Measurements from ENCODE around the gene SULF2. TPM values are rescaled to one million over a fixed set of nuclear protein-coding genes. Genes with fewer than 3 reads are reported as not detected.

Gene SULF2
- total RNA-seq, 1 donor from 2014 or later, result 24.0 TPM

DNA sequence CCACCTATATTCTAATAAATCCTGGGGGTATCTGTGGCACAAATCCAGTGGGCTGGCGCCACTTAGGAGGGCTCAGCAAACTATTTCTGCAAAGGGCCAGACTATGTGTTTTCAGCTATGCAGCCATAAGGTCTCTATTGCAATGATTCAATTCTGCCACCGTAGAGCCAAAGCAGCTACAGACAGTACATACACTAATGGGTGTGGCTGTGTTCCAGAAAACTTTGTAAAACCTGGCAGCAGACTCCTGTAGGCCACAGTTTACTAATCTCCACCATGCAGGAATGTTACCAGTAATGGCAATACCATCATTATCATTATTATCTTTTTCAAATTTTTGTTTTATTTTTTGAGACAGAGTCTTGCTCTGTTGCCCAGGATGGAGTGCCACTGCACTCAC lies 65.7 kb downstream of the SULF2 start:
- Mint-ChIP-seq H3K27me3 (ENCODE audit: insufficient read depth, low read depth) (peaks cover 4% of the 10 kb centered on the region), H3K4me3 (no peak overlapping the region)
- no peaks in the 10 kb centered on the region for H3K36me3 ChIP-seq

DNA sequence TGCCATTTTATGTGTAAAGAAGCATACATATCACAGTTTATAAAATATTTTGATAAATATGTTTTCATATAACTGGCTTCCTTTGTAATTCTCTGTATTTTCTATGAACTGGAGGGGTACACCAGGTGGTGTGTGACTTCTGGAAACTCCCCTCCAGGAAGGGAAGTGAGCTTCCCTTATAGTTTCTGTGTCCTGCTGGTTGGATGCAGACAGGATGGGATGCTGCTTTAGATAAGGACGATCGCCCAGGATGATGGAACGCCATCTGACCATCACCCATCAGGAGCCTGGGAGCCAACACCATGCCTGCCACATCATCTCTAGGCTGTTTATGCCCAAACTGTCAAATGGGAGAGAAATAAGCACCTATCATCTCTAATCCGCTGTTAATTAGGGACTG lies 66.1 kb downstream of the SULF2 start:
- TF ChIP-seq EZH2phosphoT487 (IDR thresholded peaks at IDR 0.05) (no peak), EZH2 (IDR thresholded peaks at IDR 0.05) (no peak)
- TF ChIP-seq, protein P1, sequence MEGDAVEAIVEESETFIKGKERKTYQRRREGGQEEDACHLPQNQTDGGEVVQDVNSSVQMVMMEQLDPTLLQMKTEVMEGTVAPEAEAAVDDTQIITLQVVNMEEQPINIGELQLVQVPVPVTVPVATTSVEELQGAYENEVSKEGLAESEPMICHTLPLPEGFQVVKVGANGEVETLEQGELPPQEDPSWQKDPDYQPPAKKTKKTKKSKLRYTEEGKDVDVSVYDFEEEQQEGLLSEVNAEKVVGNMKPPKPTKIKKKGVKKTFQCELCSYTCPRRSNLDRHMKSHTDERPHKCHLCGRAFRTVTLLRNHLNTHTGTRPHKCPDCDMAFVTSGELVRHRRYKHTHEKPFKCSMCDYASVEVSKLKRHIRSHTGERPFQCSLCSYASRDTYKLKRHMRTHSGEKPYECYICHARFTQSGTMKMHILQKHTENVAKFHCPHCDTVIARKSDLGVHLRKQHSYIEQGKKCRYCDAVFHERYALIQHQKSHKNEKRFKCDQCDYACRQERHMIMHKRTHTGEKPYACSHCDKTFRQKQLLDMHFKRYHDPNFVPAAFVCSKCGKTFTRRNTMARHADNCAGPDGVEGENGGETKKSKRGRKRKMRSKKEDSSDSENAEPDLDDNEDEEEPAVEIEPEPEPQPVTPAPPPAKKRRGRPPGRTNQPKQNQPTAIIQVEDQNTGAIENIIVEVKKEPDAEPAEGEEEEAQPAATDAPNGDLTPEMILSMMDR (IDR thresholded peaks at IDR 0.05), result no peak
- peaks cover 2% of the 10 kb centered on the region for H3K9me3 Mint-ChIP-seq
- H3K36me3 ChIP-seq, result no peaks in the 10 kb centered on the region
- H3K27ac ChIP-seq, result no peak overlapping the region
- no peaks in the 10 kb centered on the region for H3K79me2 ChIP-seq (ENCODE audit: low read depth)
- no peak overlapping the region for H3K4me3 ChIP-seq
- H3K27me3 ChIP-seq, result no peaks in the 10 kb centered on the region
- H3K4me2 ChIP-seq, result no peak overlapping the region
- no peaks in the 10 kb centered on the region for H4K20me1 ChIP-seq (ENCODE audit: low read depth)
- H3K4me1 ChIP-seq, result peaks cover 9% of the 10 kb centered on the region
- H3K4me1 Mint-ChIP-seq, result peaks cover 23% of the 10 kb centered on the region
- H3K9me3 ChIP-seq (ENCODE audit: low read depth), result no peaks in the 10 kb centered on the region
- H3K4me3 Mint-ChIP-seq, result no peak overlapping the region
- peaks cover 7% of the 10 kb centered on the region for H3K27me3 Mint-ChIP-seq (ENCODE audit: insufficient read depth, low read depth)
- H2AFZ ChIP-seq (replicated peaks), result no peak overlapping the region
- H3K36me3 Mint-ChIP-seq, result peaks cover 6% of the 10 kb centered on the region
- no peaks in the 10 kb centered on the region for H3F3A ChIP-seq (ENCODE audit: low read depth)
- no peak for DNase-seq (ENCODE audit: low spot score)
- H3K27ac Mint-ChIP-seq, result no peak overlapping the region
- H3K9ac ChIP-seq, result no peak overlapping the region

More for the DNA sequence above, 65.7 kb downstream of the SULF2 start:
- H3K4me2 ChIP-seq, result no peak overlapping the region
- no peak for DNase-seq (ENCODE audit: low spot score)
- H4K20me1 ChIP-seq (ENCODE audit: low read depth), result peaks cover 2% of the 10 kb centered on the region
- H3K4me3 ChIP-seq, result no peak overlapping the region
- Mint-ChIP-seq H3K4me1 (peaks cover 28% of the 10 kb centered on the region), H3K9me3 (peaks cover 2% of the 10 kb centered on the region), H3K36me3 (peaks cover 6% of the 10 kb centered on the region), H3K27ac (no peak overlapping the region)
- no peak overlapping the region for H3K9ac ChIP-seq
- no peaks in the 10 kb centered on the region for H3K9me3 ChIP-seq (ENCODE audit: low read depth)
- TF ChIP-seq EZH2 (IDR thresholded peaks at IDR 0.05), result no peak
- no peak for TF ChIP-seq EZH2phosphoT487 (IDR thresholded peaks at IDR 0.05)
- TF ChIP-seq, protein P1 (IDR thresholded peaks at IDR 0.05), result no peak
- H3K4me1 ChIP-seq, result peaks cover 13% of the 10 kb centered on the region
- H3K27ac ChIP-seq, result no peak overlapping the region
- no peaks in the 10 kb centered on the region for H3K27me3 ChIP-seq
- no peaks in the 10 kb centered on the region for H3K79me2 ChIP-seq (ENCODE audit: low read depth)
- H3F3A ChIP-seq (ENCODE audit: low read depth), result peaks cover 2% of the 10 kb centered on the region
- no peak overlapping the region for H2AFZ ChIP-seq (replicated peaks)

DNA sequence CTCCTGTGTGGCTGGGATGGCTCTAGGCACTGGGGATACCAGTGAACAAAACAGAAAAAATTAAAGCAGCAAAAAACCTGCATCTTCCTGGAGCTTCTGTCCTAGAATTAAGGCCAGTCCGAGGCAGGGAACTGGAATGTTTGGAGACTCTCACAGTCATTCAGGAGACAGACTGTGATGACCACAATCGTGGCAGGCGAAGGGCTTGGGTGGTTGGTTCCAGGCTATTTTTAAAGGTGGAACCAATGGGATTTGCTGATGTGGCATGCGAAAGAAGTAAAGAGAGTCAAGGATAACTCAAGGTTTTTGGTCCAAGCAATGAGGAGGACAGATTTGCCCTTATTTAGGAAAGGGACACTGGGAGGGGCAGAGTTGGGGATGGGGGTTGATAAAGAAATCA lies 66.9 kb downstream of the SULF2 start:
- Histone ChIP-seq H3K27me3 (no peaks in the 10 kb centered on the region), H3K4me1 (peaks cover 8% of the 10 kb centered on the region), H2AFZ (replicated peaks) (no peak overlapping the region), H3K27ac (no peak overlapping the region), H4K20me1 (ENCODE audit: low read depth) (no peaks in the 10 kb centered on the region), H3K9ac (no peak overlapping the region), H3K79me2 (ENCODE audit: low read depth) (no peaks in the 10 kb centered on the region), H3F3A (ENCODE audit: low read depth) (no peaks in the 10 kb centered on the region), H3K36me3 (no peaks in the 10 kb centered on the region), H3K4me2 (no peak overlapping the region), H3K9me3 (ENCODE audit: low read depth) (no peaks in the 10 kb centered on the region), H3K4me3 (no peak overlapping the region)
- peaks cover 5% of the 10 kb centered on the region for H3K27me3 Mint-ChIP-seq (ENCODE audit: insufficient read depth, low read depth)
- H3K36me3 Mint-ChIP-seq, result peaks cover 5% of the 10 kb centered on the region
- DNase-seq (ENCODE audit: low spot score), result no peak
- peaks cover 20% of the 10 kb centered on the region for H3K4me1 Mint-ChIP-seq
- TF ChIP-seq EZH2phosphoT487 (IDR thresholded peaks at IDR 0.05) (no peak), EZH2 (IDR thresholded peaks at IDR 0.05) (no peak)
- H3K4me3 Mint-ChIP-seq, result no peak overlapping the region
- no peak overlapping the region for H3K27ac Mint-ChIP-seq
- H3K9me3 Mint-ChIP-seq, result peaks cover under 1% of the 10 kb centered on the region

DNA sequence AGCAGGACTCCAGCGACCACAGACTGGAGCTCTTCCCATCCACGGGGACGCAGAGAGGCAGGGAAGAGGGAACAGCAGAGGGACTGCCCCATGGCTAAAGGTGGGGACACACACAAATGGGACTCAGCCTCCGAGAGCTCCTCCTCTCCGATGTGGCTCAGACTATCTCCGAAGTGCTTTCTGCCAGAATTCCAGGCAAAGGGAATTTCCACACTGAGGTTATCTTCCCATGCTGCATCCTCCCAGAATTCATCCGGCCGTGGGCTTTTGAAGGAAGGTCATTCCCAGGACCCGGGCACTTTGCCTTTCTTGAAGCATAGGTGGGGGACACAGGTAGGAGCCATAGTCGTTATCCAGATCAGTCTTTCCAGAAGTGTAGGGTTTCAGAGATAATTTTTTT lies 67.9 kb downstream of the SULF2 start:
- Histone ChIP-seq H3F3A (ENCODE audit: low read depth) (no peaks in the 10 kb centered on the region), H3K4me2 (no peak overlapping the region), H3K79me2 (ENCODE audit: low read depth) (no peaks in the 10 kb centered on the region), H3K4me1 (peaks cover 8% of the 10 kb centered on the region), H3K27me3 (no peaks in the 10 kb centered on the region), H3K9me3 (ENCODE audit: low read depth) (no peaks in the 10 kb centered on the region), H3K9ac (no peak overlapping the region), H3K4me3 (no peak overlapping the region), H3K27ac (no peak overlapping the region), H3K36me3 (no peaks in the 10 kb centered on the region), H4K20me1 (ENCODE audit: low read depth) (no peaks in the 10 kb centered on the region), H2AFZ (replicated peaks) (no peak overlapping the region)
- TF ChIP-seq EZH2phosphoT487 (IDR thresholded peaks at IDR 0.05) (no peak), EZH2 (IDR thresholded peaks at IDR 0.05) (no peak)
- TF ChIP-seq, protein P1 (IDR thresholded peaks at IDR 0.05), result no peak
- Mint-ChIP-seq H3K4me3 (no peak overlapping the region), H3K36me3 (peaks cover 1% of the 10 kb centered on the region), H3K4me1 (peaks cover 20% of the 10 kb centered on the region), H3K27me3 (ENCODE audit: insufficient read depth, low read depth) (peaks cover 4% of the 10 kb centered on the region), H3K9me3 (no peaks in the 10 kb centered on the region), H3K27ac (no peak overlapping the region)
- no peak for DNase-seq (ENCODE audit: low spot score)
